SK-N-SH treated with all-trans-retinoic acid at 6 μM for 48 hours (cell line): ENCODE results near the gene LCAT.

Source experiments
- ATAC-seq: fragments of 200-7000 bp; cut with Tn5 transposase; 3 replicates; pipeline ENCODE4 v1.9.1; 2020; ENCODE audit warnings: mild to moderate bottlenecking, moderate library complexity
- BACH2 ChIP-seq: fragments of 250-450 bp; sonication (Bioruptor Pico); IDR thresholded peaks from 2 replicates; pipeline ENCODE4 v1.9.0; 2021; ENCODE audit warnings: mild to moderate bottlenecking, borderline replicate concordance
- CREB5 ChIP-seq: fragments of 250-450 bp; sonication (Bioruptor Pico); IDR thresholded peaks from 2 replicates; pipeline ENCODE4 v1.5.1; 2020; ENCODE audit warnings: low read depth, mild to moderate bottlenecking, moderate library complexity
- CSDC2 ChIP-seq: fragments of 250-450 bp; sonication (Bioruptor Pico); IDR thresholded peaks from 2 replicates; pipeline ENCODE4 v1.5.0; 2020; ENCODE audit warnings: mild to moderate bottlenecking, moderate library complexity
- CSRNP3 ChIP-seq: fragments of 250-450 bp; sonication (Bioruptor Pico); IDR thresholded peaks from 2 replicates; pipeline ENCODE4 v1.5.1; 2021; ENCODE audit warnings: mild to moderate bottlenecking, moderate library complexity
- ESRRG ChIP-seq: fragments of 250-450 bp; sonication (Bioruptor Pico); IDR thresholded peaks from 2 replicates; pipeline ENCODE4 v1.6.1; 2021; ENCODE audit warnings: mild to moderate bottlenecking
- GLIS3 ChIP-seq: fragments of 250-450 bp; sonication (Bioruptor Pico); IDR thresholded peaks from 2 replicates; pipeline ENCODE4 v1.5.0; 2020; ENCODE audit warnings: mild to moderate bottlenecking, moderate library complexity
- ISL1 ChIP-seq: fragments of 250-450 bp; sonication (Bioruptor Pico); IDR thresholded peaks from 2 replicates; pipeline ENCODE4 v2.1.2; 2022; ENCODE audit warnings: mild to moderate bottlenecking, moderate library complexity
- OSR1 ChIP-seq: fragments of 250-450 bp; sonication (Bioruptor Pico); IDR thresholded peaks from 2 replicates; pipeline ENCODE4 v1.8.0; 2022; ENCODE audit warnings: moderate library complexity, mild to moderate bottlenecking, inconsistent platforms
- PATZ1 ChIP-seq: fragments of 250-450 bp; sonication (Bioruptor Pico); IDR thresholded peaks from 2 replicates; pipeline ENCODE4 v1.8.0; 2020; ENCODE audit warnings: mild to moderate bottlenecking, moderate library complexity, borderline replicate concordance
- POU6F1 ChIP-seq: fragments of 250-450 bp; sonication (Bioruptor Pico); IDR thresholded peaks from 2 replicates; pipeline ENCODE4 v1.8.0; 2021; ENCODE audit warnings: low read depth, mild to moderate bottlenecking, moderate library complexity, borderline replicate concordance
- PPARA ChIP-seq: fragments of 250-450 bp; sonication (Bioruptor Pico); IDR thresholded peaks from 2 replicates; pipeline ENCODE4 v1.5.0; 2020; ENCODE audit warnings: mild to moderate bottlenecking, borderline replicate concordance
- RARB ChIP-seq: fragments of 250-450 bp; sonication (Bioruptor Pico); IDR thresholded peaks from 2 replicates; pipeline ENCODE4 v1.8.0; 2021; ENCODE audit warnings: mild to moderate bottlenecking, moderate library complexity
- SNAI2 ChIP-seq: fragments of 250-450 bp; sonication (Bioruptor Pico); IDR thresholded peaks from 2 replicates; pipeline ENCODE4 v1.5.0; 2020; ENCODE audit warnings: mild to moderate bottlenecking, moderate library complexity
- TCF4 ChIP-seq: fragments of 250-450 bp; sonication (Bioruptor Pico); IDR thresholded peaks from 2 replicates; pipeline ENCODE4 v1.8.0; 2021; ENCODE audit warnings: mild to moderate bottlenecking, moderate library complexity, borderline replicate concordance
- TOX ChIP-seq: fragments of 250-450 bp; sonication (Bioruptor Pico); IDR thresholded peaks from 2 replicates; pipeline ENCODE4 v1.8.0; 2021; ENCODE audit warnings: mild to moderate bottlenecking, moderate library complexity, borderline replicate concordance
- ZC3H10 ChIP-seq: fragments of 250-450 bp; sonication (Bioruptor Pico); IDR thresholded peaks from 2 replicates; pipeline ENCODE4 v1.5.1; 2021; ENCODE audit warnings: mild to moderate bottlenecking, moderate library complexity
- ZFP3 ChIP-seq: fragments of 250-450 bp; sonication (Bioruptor Pico); IDR thresholded peaks from 2 replicates; pipeline ENCODE4 v1.5.0; 2020; ENCODE audit warnings: mild to moderate bottlenecking, moderate library complexity
- ZFP30 ChIP-seq: fragments of 450-650 bp; formaldehyde crosslinking; IDR thresholded peaks from 2 replicates; pipeline ENCODE4 v1.5.0; 2022; ENCODE audit warnings: mild to moderate bottlenecking, moderate library complexity
- ZNF565 ChIP-seq: fragments of 450-650 bp; formaldehyde crosslinking; conservative IDR thresholded peaks from 2 replicates; pipeline ENCODE4 v1.5.0; 2020; ENCODE audit warnings: low read depth, mild to moderate bottlenecking, moderate library complexity
- ZNF70 ChIP-seq: fragments of 450-650 bp; formaldehyde crosslinking; IDR thresholded peaks from 2 replicates; pipeline ENCODE4 v1.5.0; 2020; ENCODE audit warnings: mild to moderate bottlenecking, moderate library complexity
- ZNF8 ChIP-seq: fragments of 450-650 bp; formaldehyde crosslinking; IDR thresholded peaks from 2 replicates; pipeline ENCODE4 v1.5.0; 2020; ENCODE audit warnings: mild to moderate bottlenecking, moderate library complexity

LCAT gene

GRCh38 chr16:67963662-67964321, 19.9 kb upstream of the LCAT start:
- ATAC-seq: no peak

DNA sequence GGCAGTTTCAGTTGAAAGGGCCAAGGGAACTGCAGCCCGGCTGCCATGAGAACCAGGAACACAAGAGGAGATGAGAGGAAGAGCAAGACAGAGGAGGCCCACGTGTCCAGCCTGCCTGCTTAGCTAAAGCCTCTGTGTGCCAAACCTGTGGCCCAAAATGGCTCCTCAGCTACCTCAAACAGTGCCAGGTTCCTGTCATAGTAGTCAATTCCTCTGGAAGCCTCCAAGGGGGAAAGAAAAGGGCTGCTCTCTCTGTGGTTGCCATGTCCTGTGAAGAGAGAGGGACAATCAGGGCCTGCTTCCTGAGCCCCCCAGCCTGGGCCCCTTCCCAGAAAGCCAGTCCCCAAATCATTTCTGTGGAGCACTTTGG, 19.4 kb upstream of the LCAT start:
- no peak for ATAC-seq
- TF ChIP-seq ZNF565 (CRISPR knock-in tag) (no peak), PPARA (CRISPR knock-in tag) (no peak), POU6F1 (CRISPR knock-in tag) (no peak), GLIS3 (CRISPR knock-in tag) (no peak), ZFP30 (CRISPR knock-in tag) (no peak), RARB (no peak), ISL1 (no peak), TCF4 (no peak), BACH2 (no peak), ZC3H10 (CRISPR knock-in tag) (no peak), ZNF70 (CRISPR knock-in tag) (no peak), SNAI2 (CRISPR knock-in tag) (no peak), CSDC2 (CRISPR knock-in tag) (no peak), OSR1 (no peak), ZFP3 (no peak)
- TF ChIP-seq, all 23 proteins: peak for 0

More at GRCh38 chr16:67963662-67964321, 19.9 kb upstream of the LCAT start:
- TF ChIP-seq POU6F1 (CRISPR knock-in tag): no peak
- no peak for TF ChIP-seq ESRRG (CRISPR knock-in tag)
- TF ChIP-seq TOX: no peak
- TF ChIP-seq BACH2: no peak
- TF ChIP-seq ZNF70 (CRISPR knock-in tag): no peak
- TF ChIP-seq ZC3H10 (CRISPR knock-in tag): no peak
- TF ChIP-seq PPARA (CRISPR knock-in tag): no peak
- TF ChIP-seq CREB5: no peak
- no peak for TF ChIP-seq SNAI2 (CRISPR knock-in tag)
- TF ChIP-seq ZNF565 (CRISPR knock-in tag): no peak
- no peak for TF ChIP-seq CSDC2 (CRISPR knock-in tag)

GRCh38 chr16:67962135-67962534, 18.2 kb upstream of the LCAT start:
- TF ChIP-seq PPARA (CRISPR knock-in tag) (no peak), CSRNP3 (CRISPR knock-in tag) (no peak), SNAI2 (CRISPR knock-in tag) (no peak), RARB (no peak), ZNF8 (CRISPR knock-in tag) (no peak), CREB5 (no peak), OSR1 (no peak), PATZ1 (CRISPR knock-in tag) (no peak), ZNF565 (CRISPR knock-in tag) (no peak), ZFP3 (no peak), ESRRG (CRISPR knock-in tag) (no peak), TCF4 (no peak), ZNF70 (CRISPR knock-in tag) (no peak), GLIS3 (CRISPR knock-in tag) (no peak), ISL1 (no peak), POU6F1 (CRISPR knock-in tag) (no peak), BACH2 (no peak), ZC3H10 (CRISPR knock-in tag) (no peak), TOX (no peak)
- no peak for ATAC-seq
